Gastrocnemius medialis (tissue), 4 donors: ENCODE data around the gene ANKS1B. TPM values are rescaled to one million over a fixed set of nuclear protein-coding genes. Genes with fewer than 3 reads are reported as not detected.
"Not testable (repeated sequence)": the region's sequence is repeated elsewhere in the genome, so short reads cannot be mapped to it uniquely, and the experiment has no call there.

Experiments used
- ATAC-seq, 2 donors: fragments of 150-250 bp; one replicate each; pipeline ENCODE4 v1.9.1; 2016
- DNase-seq, 2 donors: peaks; one replicate each; pipeline ENCODE4 v3.0.0-alpha.2; 2019
- H3K27ac ChIP-seq, 4 donors: fragments of 200-600 bp; sonication (generic); 1 replicate in 1 of 4; 2 replicates in 3 of 4; pipeline ENCODE4 v1.5.1; 2016 to 2018; ENCODE audit warnings: mild to moderate bottlenecking in 2 of 4, moderate library complexity in 1 of 4
- H3K27me3 ChIP-seq, 3 donors: fragments of 200-600 bp; sonication (generic) in 2 of 3; 1 replicate in 1 of 3; 2 replicates in 2 of 3; pipeline versions ENCODE4 v1.5.1 to v1.6.0; 2016 to 2019; ENCODE audit warnings: mild to moderate bottlenecking in 1 of 3, moderate library complexity in 1 of 3
- H3K36me3 ChIP-seq, 2 donors: fragments of 200-600 bp; sonication (generic) in 1 of 2; one replicate each; pipeline ENCODE4 v1.5.1; 2017 to 2018
- H3K4me1 ChIP-seq, 2 donors: fragments of 200-600 bp; sonication (generic) in 1 of 2; one replicate each; pipeline ENCODE4 v1.5.1; 2016 to 2017; ENCODE audit warnings: mild to moderate bottlenecking in 2 of 2
- H3K4me3 ChIP-seq, 4 donors: fragments of 200-600 bp; sonication (generic) in 3 of 4; 1 replicate in 1 of 4; 2 replicates in 3 of 4; pipeline ENCODE4 v1.5.1; 2016 to 2019; ENCODE audit warnings: mild to moderate bottlenecking in 2 of 4
- H3K9me3 ChIP-seq, 3 donors: fragments of 200-600 bp; sonication (generic) in 2 of 3; 1 replicate in 1 of 3; 2 replicates in 2 of 3; pipeline ENCODE4 v1.5.1; 2016 to 2019
- CTCF ChIP-seq, 5 experiments: fragments of 450-650 bp in 3 of 5; fragments of 200-600 bp in 2 of 5; sonication (generic) in 2 of 5; IDR thresholded peaks in 4 of 5; conservative IDR thresholded peaks in 1 of 5; 1 replicate in 4 of 5; 2 replicates in 1 of 5; pipeline ENCODE4 v1.5.1; 2016 to 2019; ENCODE audit warnings: antibody characterized with exemption in 5 of 5, mild to moderate bottlenecking in 3 of 5, moderate library complexity in 3 of 5
- POLR2A ChIP-seq, 2 donors: fragments of 450-650 bp; IDR thresholded peaks; one replicate each; pipeline ENCODE4 v1.6.1; 2017; ENCODE audit warnings: antibody characterized with exemption in 2 of 2, mild to moderate bottlenecking in 2 of 2, moderate library complexity in 2 of 2
- in situ Hi-C, 4 donors: fragments of 200-750 bp; cut with MboI; loops; one replicate each; pipeline versions ENCODE4 v1.15.0 to v1.8.0; 2017; ENCODE audit warnings: low sequenced_read_pairs in 4 of 4
- intact Hi-C: fragments of 100-400 bp; cut with DNase I; formaldehyde crosslinking; loops from one replicate; pipeline ENCODE4 v1.15.1; 2023; ENCODE audit warnings: low total_unique reads
- total RNA-seq, 4 donors: library from RNA; depleted of rRNA; stranded (reverse); fragments of >200 nt; gene quantifications; one replicate each; pipeline versions ENCODE4 v1.1.0 to v1.2.3, GENCODE V29; 2016

The ANKS1B gene
- total RNA-seq, 4 donors from 2014 or later: 3.9 to 14.5 (median 5.7) TPM

- H3K4me1 ChIP-seq, H3K4me3 ChIP-seq, H3K36me3 ChIP-seq, DNase-seq, intact Hi-C loops, ATAC-seq, H3K27me3 ChIP-seq, H3K9me3 ChIP-seq, H3K27ac ChIP-seq, in situ Hi-C loops: not testable (repeated sequence)
Observed at GRCh38 chr12:99714921-99715320, 269.8 kb downstream of the ANKS1B start.

GRCh38 chr12:99713946-99714520 lies 270.7 kb downstream of the ANKS1B start:
- DNase-seq: no peak
- H3K27ac ChIP-seq: no peak overlapping the region
- H3K9me3 ChIP-seq: peaks cover 0 to 5% (median 0%) of the 10 kb centered on the region in 3 donors
- no peaks in the 10 kb centered on the region for H3K4me1 ChIP-seq
- H3K36me3 ChIP-seq: no peaks in the 10 kb centered on the region
- H3K27me3 ChIP-seq: no peaks in the 10 kb centered on the region
- H3K4me3 ChIP-seq: no peak overlapping the region
- in situ Hi-C loops (no loop called here), intact Hi-C loops (no loop called here)
- TF ChIP-seq POLR2A (IDR thresholded peaks at IDR 0.05) (no peak), CTCF (IDR thresholded peaks at IDR 0.05 in 4 of 5, conservative IDR thresholded peaks at IDR 0.05 in 1 of 5) (no peak)
- ATAC-seq: no peak

GRCh38 chr12:99712281-99712680 lies 272.5 kb downstream of the ANKS1B start:
- H3K36me3 ChIP-seq: no peaks in the 10 kb centered on the region
- no peaks in the 10 kb centered on the region for H3K4me1 ChIP-seq
- ATAC-seq (no peak), DNase-seq (no peak)
- peaks cover 0 to 5% (median 0%) of the 10 kb centered on the region in 3 donors for H3K9me3 ChIP-seq
- TF ChIP-seq POLR2A (IDR thresholded peaks at IDR 0.05) (no peak), CTCF (IDR thresholded peaks at IDR 0.05 in 4 of 5, conservative IDR thresholded peaks at IDR 0.05 in 1 of 5) (no peak)
- intact Hi-C loops (no loop called here), in situ Hi-C loops (no loop called here)
- no peaks in the 10 kb centered on the region for H3K27me3 ChIP-seq
- no peak overlapping the region for H3K27ac ChIP-seq
- H3K4me3 ChIP-seq: no peak overlapping the region

- DNase-seq (no peak), ATAC-seq (no peak)
- TF ChIP-seq POLR2A (IDR thresholded peaks at IDR 0.05) (no peak), CTCF (IDR thresholded peaks at IDR 0.05 in 4 of 5, conservative IDR thresholded peaks at IDR 0.05 in 1 of 5) (no peak)
- no peaks in the 10 kb centered on the region for H3K4me1 ChIP-seq
- H3K27ac ChIP-seq: no peak overlapping the region
- in situ Hi-C loops: no loop called here
- intact Hi-C loops: no loop called here
- no peaks in the 10 kb centered on the region for H3K27me3 ChIP-seq
- H3K9me3 ChIP-seq: peaks cover 0 to 5% (median 0%) of the 10 kb centered on the region in 3 donors
- H3K4me3 ChIP-seq: no peak overlapping the region
- no peaks in the 10 kb centered on the region for H3K36me3 ChIP-seq
Observed at GRCh38 chr12:99711246-99711645, 273.5 kb downstream of the ANKS1B start.

- TF ChIP-seq CTCF (IDR thresholded peaks at IDR 0.05 in 4 of 5, conservative IDR thresholded peaks at IDR 0.05 in 1 of 5) (no peak), POLR2A (IDR thresholded peaks at IDR 0.05) (no peak)
- H3K27me3 ChIP-seq: no peaks in the 10 kb centered on the region
- H3K4me1 ChIP-seq: no peaks in the 10 kb centered on the region
Observed at GRCh38 chr12:99709619-99710018, 275.1 kb downstream of the ANKS1B start.

More at GRCh38 chr12:99709619-99710018, 275.1 kb downstream of the ANKS1B start:
- H3K27ac ChIP-seq: no peak overlapping the region
- H3K4me3 ChIP-seq: no peak overlapping the region
- in situ Hi-C loops: no loop called here
- peaks cover 0 to 5% (median 0%) of the 10 kb centered on the region in 3 donors for H3K9me3 ChIP-seq
- ATAC-seq (no peak), DNase-seq (no peak)
- no peaks in the 10 kb centered on the region for H3K36me3 ChIP-seq
- intact Hi-C loops: no loop called here
